Measurements from ENCODE around the gene PCYT1A. TPM values are rescaled to one million over a fixed set of nuclear protein-coding genes. Genes with fewer than 3 reads are reported as not detected.
"Not testable (repeated sequence)": the region's sequence is repeated elsewhere in the genome, so short reads cannot be mapped to it uniquely, and the experiment has no call there.

The PCYT1A gene
- total and polyA plus RNA-seq, 3 donors from 2014 or later: 51.3 to 69.3 (median 66.0) TPM

DNA sequence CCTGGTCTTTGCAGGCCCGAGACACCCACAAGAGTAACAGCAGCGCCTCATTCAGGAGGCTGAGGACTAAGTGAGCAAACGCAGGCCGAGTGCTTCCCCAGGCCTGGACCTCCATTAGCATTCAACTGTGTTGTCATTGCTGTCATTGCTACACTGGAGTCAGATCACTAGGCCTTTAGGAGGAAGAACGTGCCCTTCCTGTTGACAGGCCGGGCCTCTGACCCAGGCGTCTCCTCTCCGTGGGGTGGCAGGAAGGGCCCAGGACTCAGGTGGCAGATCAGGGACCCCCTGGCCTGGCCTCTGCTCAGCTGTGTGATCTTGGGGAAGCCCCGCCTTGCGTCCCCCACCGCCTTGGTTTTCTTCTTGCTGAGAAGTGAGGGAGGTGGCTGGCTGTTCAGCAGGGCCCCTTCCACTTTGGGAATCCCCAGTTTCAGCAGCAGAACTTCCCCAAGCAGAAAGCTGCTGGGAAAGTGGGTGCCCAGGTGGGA lies 95.4 kb downstream of the PCYT1A start:
- 75 to 85% methylated on average over 4 to 11 of the region's 11 CpGs for WGBS, 2 donors
- TF ChIP-seq, protein P1, sequence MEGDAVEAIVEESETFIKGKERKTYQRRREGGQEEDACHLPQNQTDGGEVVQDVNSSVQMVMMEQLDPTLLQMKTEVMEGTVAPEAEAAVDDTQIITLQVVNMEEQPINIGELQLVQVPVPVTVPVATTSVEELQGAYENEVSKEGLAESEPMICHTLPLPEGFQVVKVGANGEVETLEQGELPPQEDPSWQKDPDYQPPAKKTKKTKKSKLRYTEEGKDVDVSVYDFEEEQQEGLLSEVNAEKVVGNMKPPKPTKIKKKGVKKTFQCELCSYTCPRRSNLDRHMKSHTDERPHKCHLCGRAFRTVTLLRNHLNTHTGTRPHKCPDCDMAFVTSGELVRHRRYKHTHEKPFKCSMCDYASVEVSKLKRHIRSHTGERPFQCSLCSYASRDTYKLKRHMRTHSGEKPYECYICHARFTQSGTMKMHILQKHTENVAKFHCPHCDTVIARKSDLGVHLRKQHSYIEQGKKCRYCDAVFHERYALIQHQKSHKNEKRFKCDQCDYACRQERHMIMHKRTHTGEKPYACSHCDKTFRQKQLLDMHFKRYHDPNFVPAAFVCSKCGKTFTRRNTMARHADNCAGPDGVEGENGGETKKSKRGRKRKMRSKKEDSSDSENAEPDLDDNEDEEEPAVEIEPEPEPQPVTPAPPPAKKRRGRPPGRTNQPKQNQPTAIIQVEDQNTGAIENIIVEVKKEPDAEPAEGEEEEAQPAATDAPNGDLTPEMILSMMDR (IDR thresholded peaks at IDR 0.05): no peak
- no peak for TF ChIP-seq POLR2A (IDR thresholded peaks at IDR 0.05)
- intact Hi-C loops (cut with DNase I; ENCODE audit: low total_unique reads): no loop called here
- no peaks in the 10 kb centered on the region for H3K9me3 ChIP-seq
- peaks cover 27% of the 10 kb centered on the region for H3K4me1 ChIP-seq
- H3K27ac ChIP-seq: peak overlapping the region; percentile 19 to 26
- DNase-seq: no peak
- H3K4me3 ChIP-seq: no peak overlapping the region
- H3K27me3 ChIP-seq: no peaks in the 10 kb centered on the region
- H3K36me3 ChIP-seq (ENCODE audit: low read depth, missing control alignments): no peaks in the 10 kb centered on the region

DNA sequence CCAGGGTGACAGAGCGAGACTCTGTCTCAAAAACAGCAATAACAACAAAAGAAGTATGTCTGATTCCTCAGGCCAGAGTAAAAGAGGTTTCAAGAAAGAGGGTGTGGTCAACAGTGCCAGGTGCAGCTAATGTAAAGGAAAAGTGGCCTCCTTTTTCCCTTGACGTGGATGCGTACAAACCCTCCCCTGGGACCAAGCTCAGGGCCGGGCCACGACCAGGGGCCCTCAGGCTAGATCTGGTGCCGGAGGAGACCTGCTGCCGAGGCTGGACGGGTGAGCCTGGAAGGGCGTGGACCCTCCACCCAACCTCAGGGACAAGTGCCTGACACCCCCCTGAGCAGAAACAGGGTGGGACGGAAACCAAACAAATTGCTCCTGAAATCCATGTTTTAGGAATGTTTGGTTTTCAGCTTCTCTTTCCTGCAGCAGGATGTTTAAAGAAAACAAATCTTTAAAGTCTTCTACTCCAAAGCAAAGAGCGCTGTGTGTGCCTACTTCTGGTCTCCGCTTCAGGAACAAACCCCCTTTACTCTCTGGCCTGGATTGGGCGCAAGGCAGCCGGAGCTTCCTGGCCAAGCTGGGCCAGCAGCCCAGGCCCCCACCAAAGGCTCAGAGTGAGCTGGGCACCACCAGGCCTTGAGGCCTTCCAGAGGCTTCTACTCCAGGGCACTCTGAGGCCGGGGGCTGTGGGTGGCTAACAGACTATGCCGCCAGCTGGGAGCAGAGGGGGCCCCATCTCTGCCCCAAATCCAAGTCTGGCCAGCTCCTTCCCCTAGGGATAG lies 97.8 kb downstream of the PCYT1A start:
- Histone ChIP-seq H3K4me1 (peaks cover 27% of the 10 kb centered on the region), H3K27me3 (no peaks in the 10 kb centered on the region), H3K27ac (no peak overlapping the region), H3K36me3 (ENCODE audit: low read depth, missing control alignments) (no peaks in the 10 kb centered on the region), H3K4me3 (no peak overlapping the region), H3K9me3 (no peaks in the 10 kb centered on the region)
- 76 to 80% methylated on average over 13 to 16 of the region's 16 CpGs for WGBS, 2 donors
- DNase-seq: no peak
- TF ChIP-seq POLR2A (IDR thresholded peaks at IDR 0.05): no peak
- TF ChIP-seq, protein P1 (IDR thresholded peaks at IDR 0.05): no peak
- intact Hi-C loops (cut with DNase I; ENCODE audit: low total_unique reads): no loop called here

- H3K27me3 ChIP-seq: no peaks in the 10 kb centered on the region
- TF ChIP-seq, protein P1 (IDR thresholded peaks at IDR 0.05): no peak
- TF ChIP-seq POLR2A (IDR thresholded peaks at IDR 0.05): no peak
- no peaks in the 10 kb centered on the region for H3K36me3 ChIP-seq (ENCODE audit: low read depth, missing control alignments)
- 41 to 52% methylated on average over 26 to 31 of the region's 31 CpGs for WGBS, 2 donors
- no peaks in the 10 kb centered on the region for H3K9me3 ChIP-seq
- peak overlapping the region; percentile 72 to 73 for H3K27ac ChIP-seq
- intact Hi-C loops (cut with DNase I; ENCODE audit: low total_unique reads): no loop called here
- H3K4me1 ChIP-seq: no peaks in the 10 kb centered on the region
- DNase-seq: peak; percentile 63
- no peak overlapping the region for H3K4me3 ChIP-seq
These were observed 100.6 kb downstream of the PCYT1A start for GRCh38 chr3:196186651-196187573.

- intact Hi-C loops (cut with DNase I; ENCODE audit: low total_unique reads): no loop called here
- H3K36me3 ChIP-seq (ENCODE audit: low read depth, missing control alignments): no peaks in the 10 kb centered on the region
- H3K4me3 ChIP-seq: no peak overlapping the region
- DNase-seq: no peak
- no peaks in the 10 kb centered on the region for H3K27me3 ChIP-seq
- WGBS, 2 donors: 93 to 95% methylated on average over 10 to 15 of the region's 15 CpGs
- TF ChIP-seq, protein P1 (IDR thresholded peaks at IDR 0.05): no peak
- no peaks in the 10 kb centered on the region for H3K9me3 ChIP-seq
- no peaks in the 10 kb centered on the region for H3K4me1 ChIP-seq
- no peak overlapping the region for H3K27ac ChIP-seq
These were observed 102.6 kb downstream of the PCYT1A start for GRCh38 chr3:196184881-196185280.

DNA sequence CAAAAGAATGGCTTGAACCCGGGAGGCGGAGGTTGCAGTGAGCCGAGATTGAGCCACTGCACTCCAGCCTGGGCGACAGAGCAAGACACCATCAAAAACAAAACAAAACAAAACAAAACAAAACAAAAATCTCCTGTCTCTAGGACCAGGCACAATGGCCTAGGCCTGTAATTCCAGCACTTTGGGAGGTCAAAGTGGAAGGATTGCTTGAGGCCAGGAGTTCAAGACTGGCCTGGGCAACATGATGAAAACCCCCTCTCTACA lies 103.4 kb downstream of the PCYT1A start:
- H3K27ac ChIP-seq; H3K4me3 ChIP-seq; H3K9me3 ChIP-seq; DNase-seq; H3K36me3 ChIP-seq (ENCODE audit: low read depth, missing control alignments); H3K4me1 ChIP-seq; intact Hi-C loops (cut with DNase I; ENCODE audit: low total_unique reads); H3K27me3 ChIP-seq: not testable (repeated sequence)
- WGBS, 2 donors: 93 to 94% methylated on average over 4 of the region's 4 CpGs

All from testis (tissue), 3 donors.